PC-9 (cell line): ENCODE measurements around the gene UNC45B.

Source experiments
- EZH2 ChIP-seq: fragments of 200-600 bp; sonication (generic); IDR thresholded peaks from 2 replicates; pipeline ENCODE4 v1.8.0; 2017; ENCODE audit warnings: antibody characterized with exemption, low read depth
- TF ChIP-seq, protein P1 (sequence below): fragments of 200-600 bp; sonication (generic); conservative IDR thresholded peaks from 2 replicates; pipeline ENCODE4 v1.6.1; 2017; ENCODE audit warnings: mixed run types, antibody characterized with exemption, mild to moderate bottlenecking, moderate library complexity

DNA sequence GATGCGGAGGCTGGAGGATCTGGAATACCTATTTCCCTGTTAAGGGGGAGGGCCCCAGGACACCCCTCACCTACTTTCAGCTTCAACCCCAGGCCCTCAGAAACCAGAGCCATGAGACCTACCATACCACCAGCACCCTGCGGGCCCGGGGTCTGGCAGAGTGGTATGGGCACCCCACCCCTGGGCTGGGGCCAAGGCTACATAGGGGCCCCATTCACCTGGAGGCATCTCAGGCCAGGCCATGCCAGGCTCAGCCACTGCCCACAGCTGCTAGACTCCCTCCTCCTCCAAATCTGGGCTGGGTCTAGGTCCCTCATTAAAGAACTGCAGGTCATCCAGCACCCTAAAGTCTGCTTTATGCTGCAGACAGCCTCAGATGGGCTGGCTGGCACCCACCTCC is 17.2 kb upstream of the UNC45B start:
- TF ChIP-seq, protein P1, sequence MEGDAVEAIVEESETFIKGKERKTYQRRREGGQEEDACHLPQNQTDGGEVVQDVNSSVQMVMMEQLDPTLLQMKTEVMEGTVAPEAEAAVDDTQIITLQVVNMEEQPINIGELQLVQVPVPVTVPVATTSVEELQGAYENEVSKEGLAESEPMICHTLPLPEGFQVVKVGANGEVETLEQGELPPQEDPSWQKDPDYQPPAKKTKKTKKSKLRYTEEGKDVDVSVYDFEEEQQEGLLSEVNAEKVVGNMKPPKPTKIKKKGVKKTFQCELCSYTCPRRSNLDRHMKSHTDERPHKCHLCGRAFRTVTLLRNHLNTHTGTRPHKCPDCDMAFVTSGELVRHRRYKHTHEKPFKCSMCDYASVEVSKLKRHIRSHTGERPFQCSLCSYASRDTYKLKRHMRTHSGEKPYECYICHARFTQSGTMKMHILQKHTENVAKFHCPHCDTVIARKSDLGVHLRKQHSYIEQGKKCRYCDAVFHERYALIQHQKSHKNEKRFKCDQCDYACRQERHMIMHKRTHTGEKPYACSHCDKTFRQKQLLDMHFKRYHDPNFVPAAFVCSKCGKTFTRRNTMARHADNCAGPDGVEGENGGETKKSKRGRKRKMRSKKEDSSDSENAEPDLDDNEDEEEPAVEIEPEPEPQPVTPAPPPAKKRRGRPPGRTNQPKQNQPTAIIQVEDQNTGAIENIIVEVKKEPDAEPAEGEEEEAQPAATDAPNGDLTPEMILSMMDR = no peak
- no peak for TF ChIP-seq EZH2
